CD8-positive, alpha-beta memory T cell (primary cell): ENCODE results near the gene ATP6V1G3. TPM values are rescaled to one million over a fixed set of nuclear protein-coding genes. Genes with fewer than 3 reads are reported as not detected.

Experiments
- polyA plus RNA-seq: library from polyadenylated mRNA; unstranded; fragments of 300-500 nt; fragmentation: Illumina TruSeq; gene quantifications from one replicate; pipeline ENCODE4 v1.2.3, GENCODE V29; 2021
- total RNA-seq, 2 experiments: library from RNA; stranded (reverse); gene quantifications; one replicate each; pipeline ENCODE4 v1.2.3, GENCODE V29; 2021

The ATP6V1G3 gene
- total and polyA plus RNA-seq, 3 experiments from 2014 or later: not detected

Other genes starting within 250 kb of the ATP6V1G3 start
- gene PTPRC, start 98.4 kb upstream of the ATP6V1G3 start, total RNA-seq: 100 to 1,000 TPM; 311 to 319 TPM
- 1,381 TPM for gene PTPRC, start 98.4 kb upstream of the ATP6V1G3 start, polyA plus RNA-seq